ENCODE results near the gene TRIM44. TPM values are rescaled to one million over a fixed set of nuclear protein-coding genes. Genes with fewer than 3 reads are reported as not detected.

The TRIM44 gene
- total and polyA plus RNA-seq, 5 donors, result 8.7 to 54.2 (median 41.2) TPM

DNA sequence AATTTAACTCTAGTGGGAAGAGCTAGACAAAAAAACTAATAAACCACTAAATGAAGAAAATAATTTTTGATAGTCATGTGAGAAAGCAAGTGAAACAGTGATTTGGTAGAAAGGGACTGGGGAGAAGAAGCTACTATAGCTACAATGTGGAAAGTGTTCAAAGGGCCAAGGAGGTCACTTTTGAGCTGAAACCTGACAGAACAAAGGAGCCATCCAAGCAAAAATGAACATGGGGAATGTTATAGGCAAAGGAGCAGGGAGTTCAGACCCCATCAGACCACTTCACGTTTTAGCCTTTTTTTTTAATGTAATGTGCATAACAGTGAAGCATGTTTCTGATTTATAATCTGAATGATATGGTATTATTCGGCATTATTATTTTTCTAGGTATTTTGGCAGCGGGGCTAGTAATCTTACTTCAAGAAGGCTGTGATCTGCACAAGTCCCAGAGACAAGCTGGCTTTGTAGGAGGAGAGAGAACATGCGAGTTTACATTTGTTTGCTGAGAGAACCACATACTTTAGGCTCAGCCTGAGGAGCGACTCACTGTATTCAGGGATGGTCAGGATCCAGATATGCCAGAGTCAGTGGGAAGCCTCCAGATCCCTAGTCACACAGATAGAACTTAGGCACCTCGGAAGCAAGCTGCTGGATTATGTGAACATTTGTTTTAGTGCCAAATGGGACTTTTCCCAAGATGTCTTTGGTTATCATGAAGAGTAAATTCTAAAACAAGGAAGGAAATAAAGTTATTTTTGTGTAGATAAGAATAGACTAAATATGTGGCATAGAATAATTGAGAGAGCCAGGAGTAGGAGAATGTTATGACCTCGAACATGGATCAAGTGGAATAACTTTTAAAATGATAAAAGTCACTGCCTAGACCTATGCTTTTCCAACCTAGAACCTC is 118.6 kb downstream of the TRIM44 start:
- intact Hi-C loops (cut with DNase I), result no loop called here
- H3K27ac ChIP-seq (ENCODE audit: low read length), result no peak overlapping the region
- no peaks in the 10 kb centered on the region for H3K27me3 ChIP-seq (ENCODE audit: control insufficient read depth, insufficient read depth)
- DNase-seq (no peak), ATAC-seq (peak in 1 of 2 donors; percentile 32)
- H3K4me3 ChIP-seq (ENCODE audit: low read length), result no peak overlapping the region
- WGBS, result 55% methylated on average over 7 of the region's 7 CpGs
- H3K4me1 ChIP-seq (ENCODE audit: control insufficient read depth, insufficient read depth, low read length), result peaks cover 3% of the 10 kb centered on the region
- no peaks in the 10 kb centered on the region for H3K9me3 ChIP-seq (ENCODE audit: control insufficient read depth, low read length)

DNA sequence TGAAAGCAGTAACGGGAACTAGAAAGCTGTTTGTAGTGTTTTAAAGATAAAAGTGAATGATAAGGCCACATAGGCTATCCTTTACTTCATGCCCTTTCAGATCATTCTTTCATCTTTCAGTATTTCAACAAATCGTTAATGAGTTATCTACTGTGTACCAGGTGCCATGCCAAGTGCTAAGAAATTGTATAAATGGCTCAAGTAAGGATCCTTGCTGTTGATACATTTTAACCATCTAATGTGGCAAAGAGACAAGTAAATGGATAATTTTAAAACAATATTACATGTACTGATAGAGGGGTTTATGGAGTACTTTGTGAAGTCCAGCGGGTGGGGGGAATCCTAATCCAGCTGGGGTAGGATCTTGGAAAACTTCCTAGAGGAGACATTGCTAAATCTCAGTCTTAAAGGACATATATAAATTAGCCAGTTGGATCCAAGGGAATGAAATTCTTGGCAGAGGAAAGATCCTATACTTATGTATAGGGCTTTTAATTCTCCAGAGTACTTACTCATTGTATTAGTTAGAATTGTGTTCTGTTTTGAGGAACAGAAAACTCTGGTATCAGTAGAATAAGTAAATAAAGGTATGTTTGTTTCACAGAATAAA is 119.4 kb downstream of the TRIM44 start:
- Histone ChIP-seq H3K27me3 (ENCODE audit: control insufficient read depth, insufficient read depth) (no peaks in the 10 kb centered on the region), H3K27ac (ENCODE audit: low read length) (no peak overlapping the region), H3K4me1 (ENCODE audit: control insufficient read depth, insufficient read depth, low read length) (peaks cover 7% of the 10 kb centered on the region), H3K4me3 (ENCODE audit: low read length) (no peak overlapping the region), H3K9me3 (ENCODE audit: control insufficient read depth, low read length) (no peaks in the 10 kb centered on the region)
- ATAC-seq (no peak), DNase-seq (no peak)
- WGBS, result 72% methylated on average over 3 of the region's 3 CpGs
- intact Hi-C loops (cut with DNase I), result no loop called here

DNA sequence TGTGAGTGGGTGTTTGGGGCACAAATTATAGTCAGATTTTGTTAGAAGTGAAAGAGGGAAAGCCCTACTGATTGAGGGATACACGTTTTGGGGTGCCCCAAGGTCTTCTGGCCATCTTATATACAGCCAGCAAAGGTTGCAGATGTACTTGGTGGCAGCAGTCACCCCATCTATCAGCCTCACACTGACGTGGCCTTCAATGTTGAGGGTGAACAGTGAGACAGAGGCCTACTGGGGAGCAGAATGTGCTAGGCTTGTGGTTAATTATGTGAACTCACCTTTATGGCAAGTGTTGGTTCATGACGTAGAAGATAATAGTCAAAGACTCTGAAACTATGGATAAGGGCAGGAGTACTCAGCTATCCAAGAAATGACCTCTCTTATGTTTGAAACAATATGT is 121.2 kb downstream of the TRIM44 start:
- ATAC-seq (no peak), DNase-seq (no peak)
- Histone ChIP-seq H3K27me3 (ENCODE audit: control insufficient read depth, insufficient read depth) (no peaks in the 10 kb centered on the region), H3K4me3 (ENCODE audit: low read length) (no peak overlapping the region), H3K27ac (ENCODE audit: low read length) (no peak overlapping the region), H3K9me3 (ENCODE audit: control insufficient read depth, low read length) (no peaks in the 10 kb centered on the region), H3K4me1 (ENCODE audit: control insufficient read depth, insufficient read depth, low read length) (peaks cover 14% of the 10 kb centered on the region)
- WGBS, result 89% methylated on average over 3 of the region's 3 CpGs
- intact Hi-C loops (cut with DNase I), result no loop called here

DNA sequence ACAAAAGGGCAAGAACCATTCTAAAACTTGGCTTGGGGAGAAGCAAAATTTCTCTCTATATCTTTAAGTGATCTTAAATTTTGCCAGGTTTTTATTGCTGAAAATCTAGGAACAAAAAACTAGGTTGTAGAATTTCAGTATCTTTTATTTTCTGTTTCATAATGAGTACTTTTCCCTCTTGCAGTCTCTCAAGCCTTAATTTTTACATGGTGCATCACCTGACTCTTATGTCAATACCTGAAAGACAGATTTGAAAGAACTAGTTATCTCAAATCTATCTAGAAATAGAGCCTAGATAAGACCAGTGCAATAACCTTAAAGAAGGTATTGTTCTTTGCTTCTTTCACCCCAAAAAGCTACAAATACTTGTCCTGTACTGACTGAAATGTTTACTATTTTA is 122.1 kb downstream of the TRIM44 start:
- Histone ChIP-seq H3K27ac (ENCODE audit: low read length) (no peak overlapping the region), H3K27me3 (ENCODE audit: control insufficient read depth, insufficient read depth) (no peaks in the 10 kb centered on the region), H3K9me3 (ENCODE audit: control insufficient read depth, low read length) (no peaks in the 10 kb centered on the region), H3K4me3 (ENCODE audit: low read length) (no peak overlapping the region), H3K4me1 (ENCODE audit: control insufficient read depth, insufficient read depth, low read length) (peaks cover 14% of the 10 kb centered on the region)
- intact Hi-C loops (cut with DNase I), result no loop called here
- ATAC-seq (no peak), DNase-seq (no peak)

DNA sequence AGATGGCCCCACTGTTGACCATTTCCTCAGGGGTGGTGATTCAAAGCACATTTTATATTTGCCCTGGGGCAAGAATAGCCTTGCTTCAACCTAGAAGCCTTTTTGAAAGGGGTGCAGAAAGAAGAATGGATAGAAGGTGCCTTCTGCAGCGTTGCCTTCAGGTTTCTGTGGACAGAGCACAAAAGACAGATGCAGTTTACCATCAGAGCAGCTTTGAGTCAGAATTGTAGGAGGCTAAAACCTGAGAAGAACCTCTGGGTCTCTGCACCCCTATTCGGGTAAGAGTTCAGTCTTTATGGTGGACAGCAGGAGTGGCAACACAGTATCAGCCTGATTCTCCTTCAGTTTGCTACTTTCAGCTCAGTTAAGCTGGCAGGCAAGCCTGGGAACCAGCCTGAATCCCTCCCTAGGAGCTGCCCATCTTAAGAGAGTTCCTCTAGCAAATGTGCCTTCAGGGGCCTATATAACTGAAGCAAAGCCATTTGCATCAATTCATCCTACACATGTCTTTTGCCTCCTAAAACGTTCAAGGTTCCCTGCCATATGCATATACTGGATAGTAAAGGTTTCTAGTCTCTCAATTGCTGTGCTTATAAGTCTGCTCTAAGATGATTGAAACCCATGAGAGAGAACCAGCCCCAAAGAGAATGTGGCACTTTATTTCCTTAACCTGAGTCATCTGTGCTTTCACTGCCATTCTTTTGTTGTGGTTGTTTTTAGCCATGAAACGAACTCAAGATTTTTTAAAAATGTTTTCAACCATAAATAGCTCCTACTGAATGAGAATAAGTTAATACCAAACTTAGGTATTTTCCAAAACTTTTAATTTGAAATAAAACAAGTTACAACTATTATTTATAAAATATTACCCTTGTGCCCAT is 123.0 kb downstream of the TRIM44 start:
- WGBS, result 78% methylated on average over 4 of the region's 4 CpGs
- Histone ChIP-seq H3K4me1 (ENCODE audit: control insufficient read depth, insufficient read depth, low read length) (peaks cover 14% of the 10 kb centered on the region), H3K27ac (ENCODE audit: low read length) (no peak overlapping the region), H3K27me3 (ENCODE audit: control insufficient read depth, insufficient read depth) (no peaks in the 10 kb centered on the region), H3K4me3 (ENCODE audit: low read length) (no peak overlapping the region), H3K9me3 (ENCODE audit: control insufficient read depth, low read length) (no peaks in the 10 kb centered on the region)
- ATAC-seq (no peak), DNase-seq (no peak)
- intact Hi-C loops (cut with DNase I), result no loop called here

DNA sequence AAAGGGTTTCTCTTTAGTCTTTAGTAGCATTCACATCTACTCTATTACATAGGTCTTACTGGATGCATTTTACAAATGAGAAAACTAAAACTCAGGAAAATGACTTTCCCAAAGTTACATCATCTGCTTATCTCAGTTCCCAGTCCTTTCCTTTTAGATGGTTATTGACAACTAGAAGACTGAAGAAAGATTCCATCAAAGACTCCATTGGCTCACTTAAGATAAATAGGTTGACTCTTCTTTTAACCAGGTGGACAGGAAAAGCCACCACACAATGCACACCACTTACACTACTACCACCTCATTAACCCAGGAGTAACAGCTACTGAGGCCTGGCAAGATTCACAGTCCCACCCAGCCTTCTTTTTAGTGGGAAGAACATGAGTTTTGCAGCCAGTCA is 123.6 kb downstream of the TRIM44 start:
- ATAC-seq, result no peak
- Histone ChIP-seq H3K4me1 (ENCODE audit: control insufficient read depth, insufficient read depth, low read length) (peaks cover 13% of the 10 kb centered on the region), H3K27ac (ENCODE audit: low read length) (no peak overlapping the region), H3K4me3 (ENCODE audit: low read length) (no peak overlapping the region), H3K9me3 (ENCODE audit: control insufficient read depth, low read length) (no peaks in the 10 kb centered on the region), H3K27me3 (ENCODE audit: control insufficient read depth, insufficient read depth) (no peaks in the 10 kb centered on the region)
- DNase-seq, result no peak
- intact Hi-C loops (cut with DNase I), result no loop called here

DNA sequence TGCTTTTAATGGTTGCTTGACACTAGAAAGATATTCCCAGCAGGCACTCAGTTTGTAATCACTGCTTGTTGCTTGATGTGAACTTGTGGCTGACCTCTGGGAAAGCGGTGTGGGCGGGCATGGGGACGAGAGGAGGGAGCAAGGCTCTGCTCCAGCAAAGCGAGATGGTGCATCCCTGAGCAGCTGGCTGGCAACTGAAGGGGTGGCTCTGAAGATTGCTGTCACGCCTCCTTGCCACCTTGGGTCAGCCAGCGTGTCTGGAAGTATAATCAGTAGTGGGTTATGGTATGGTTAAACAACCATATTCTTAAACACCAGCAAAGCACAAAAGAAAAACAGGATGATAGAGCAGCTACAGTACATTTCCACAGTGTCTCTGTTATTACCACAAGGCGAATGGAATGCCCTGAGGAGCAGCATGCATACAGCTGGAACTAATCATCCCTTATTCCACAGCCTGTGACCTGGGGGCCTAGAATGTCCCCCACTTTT is 124.5 kb downstream of the TRIM44 start:
- Histone ChIP-seq H3K9me3 (ENCODE audit: control insufficient read depth, low read length) (no peaks in the 10 kb centered on the region), H3K27ac (ENCODE audit: low read length) (no peak overlapping the region), H3K4me3 (ENCODE audit: low read length) (no peak overlapping the region), H3K4me1 (ENCODE audit: control insufficient read depth, insufficient read depth, low read length) (peaks cover 11% of the 10 kb centered on the region), H3K27me3 (ENCODE audit: control insufficient read depth, insufficient read depth) (no peaks in the 10 kb centered on the region)
- peak in 2 of 3 donors; percentile 44 to 53 for DNase-seq
- intact Hi-C loops (cut with DNase I), result no loop called here
- 53% methylated on average over 7 of the region's 7 CpGs for WGBS
- ATAC-seq, result no peak

DNA sequence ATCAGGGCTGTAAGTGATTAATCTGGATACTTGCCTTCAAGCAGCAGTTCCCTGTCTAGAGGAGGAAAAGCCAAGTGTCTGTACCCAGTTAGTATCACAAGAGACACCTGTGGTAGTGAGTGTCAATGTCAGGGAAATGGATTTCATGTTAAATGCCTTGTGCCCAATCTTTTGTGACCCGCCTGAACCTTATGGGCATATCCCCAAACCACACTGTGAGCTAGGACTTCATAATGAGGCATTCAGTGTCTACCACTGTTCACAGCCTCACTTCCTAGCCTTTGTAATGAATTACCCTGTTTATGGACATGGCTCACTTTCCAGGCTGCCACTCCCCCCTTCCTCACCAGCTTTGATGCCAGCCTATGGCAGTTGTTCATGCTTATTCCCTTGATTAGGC is 125.1 kb downstream of the TRIM44 start:
- Histone ChIP-seq H3K4me1 (ENCODE audit: control insufficient read depth, insufficient read depth, low read length) (peaks cover 11% of the 10 kb centered on the region), H3K27ac (ENCODE audit: low read length) (no peak overlapping the region), H3K4me3 (ENCODE audit: low read length) (no peak overlapping the region), H3K27me3 (ENCODE audit: control insufficient read depth, insufficient read depth) (no peaks in the 10 kb centered on the region), H3K9me3 (ENCODE audit: control insufficient read depth, low read length) (no peaks in the 10 kb centered on the region)
- intact Hi-C loops (cut with DNase I), result no loop called here
- ATAC-seq (no peak), DNase-seq (no peak)
- WGBS, result 96% methylated on average over 1 of the region's 1 CpG

DNA sequence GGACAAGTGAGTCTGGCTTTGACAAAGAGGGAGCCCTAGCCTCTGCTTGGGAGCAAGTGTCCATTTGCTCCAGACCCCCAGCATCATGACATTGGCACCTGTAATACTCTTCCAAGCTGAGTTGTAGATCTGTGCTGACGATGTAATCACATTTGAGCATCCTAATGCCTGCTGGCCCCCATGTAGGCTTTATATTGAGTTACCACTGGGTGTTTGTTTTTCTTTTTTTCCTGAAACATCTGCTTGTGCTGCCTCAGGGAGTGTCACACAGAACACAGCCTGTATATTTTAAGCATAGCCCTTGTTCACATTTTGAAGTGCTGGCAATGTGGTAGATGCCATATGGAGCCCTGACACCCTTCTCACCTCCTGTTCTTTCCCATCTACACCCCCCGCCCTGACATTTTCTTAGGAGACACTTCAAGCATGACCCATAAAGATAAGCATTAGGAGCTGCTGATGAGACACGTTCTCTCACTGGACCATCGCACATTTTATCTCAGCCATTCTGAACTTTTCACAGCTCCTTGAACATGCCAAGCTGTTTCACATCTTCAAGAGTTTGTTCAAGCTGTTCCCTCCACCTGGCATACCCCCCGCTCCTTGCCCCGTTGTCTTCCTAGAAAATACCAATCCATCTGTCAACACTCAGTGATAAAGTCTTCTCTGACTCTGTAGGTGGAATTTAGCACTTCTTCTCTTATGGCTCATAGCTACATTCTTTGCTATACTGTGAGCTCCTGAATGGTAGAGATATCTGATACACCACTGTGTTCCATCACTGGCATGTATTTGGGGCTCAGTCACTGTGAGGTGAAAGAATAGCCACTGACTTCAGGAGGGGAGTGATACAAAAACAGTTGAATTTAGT is 128.7 kb downstream of the TRIM44 start:
- 51% methylated on average over 6 of the region's 6 CpGs for WGBS
- intact Hi-C loops (cut with DNase I), result no loop called here
- no peaks in the 10 kb centered on the region for H3K27me3 ChIP-seq (ENCODE audit: control insufficient read depth, insufficient read depth)
- DNase-seq (peak in 1 of 3 donors; percentile 26), ATAC-seq (peak; percentile 65 to 85)
- no peak overlapping the region for H3K4me3 ChIP-seq (ENCODE audit: low read length)
- H3K9me3 ChIP-seq (ENCODE audit: control insufficient read depth, low read length), result no peaks in the 10 kb centered on the region
- H3K27ac ChIP-seq (ENCODE audit: low read length), result no peak overlapping the region
- peaks cover 11% of the 10 kb centered on the region for H3K4me1 ChIP-seq (ENCODE audit: control insufficient read depth, insufficient read depth, low read length)

DNA sequence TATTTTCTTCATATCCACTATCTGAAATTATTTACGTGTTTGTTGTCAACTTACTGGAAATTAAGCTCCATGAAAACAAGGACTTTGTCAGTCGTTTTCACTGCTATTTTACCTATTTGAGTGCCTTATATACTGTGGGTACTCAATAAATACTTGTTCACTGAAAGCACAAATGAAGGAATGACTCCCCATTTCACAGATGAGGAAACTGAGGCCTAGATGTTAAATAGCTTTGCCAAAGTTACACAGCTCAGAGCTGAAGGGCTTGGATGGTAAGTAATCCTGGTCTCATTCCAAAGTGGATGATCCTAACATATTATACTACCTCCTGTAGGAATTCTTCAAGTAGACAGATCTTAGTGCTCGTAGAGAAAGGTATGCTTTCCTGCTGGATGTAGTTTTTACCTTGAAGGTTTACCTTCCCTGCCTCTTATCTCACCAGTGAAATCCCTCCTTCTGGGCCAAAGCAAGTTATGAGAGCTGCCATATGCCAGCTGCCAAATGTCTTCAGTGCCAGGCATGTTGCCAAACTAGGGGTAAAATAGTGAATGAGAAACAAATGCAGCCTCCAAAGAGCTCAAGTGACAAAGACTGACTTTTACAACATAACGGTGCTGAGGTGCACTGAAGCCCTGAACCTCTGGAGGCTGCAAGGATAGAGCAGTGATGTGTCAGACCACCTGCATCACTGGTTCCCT is 129.7 kb downstream of the TRIM44 start:
- H3K27me3 ChIP-seq (ENCODE audit: control insufficient read depth, insufficient read depth), result no peaks in the 10 kb centered on the region
- peaks cover 7% of the 10 kb centered on the region for H3K4me1 ChIP-seq (ENCODE audit: control insufficient read depth, insufficient read depth, low read length)
- H3K27ac ChIP-seq (ENCODE audit: low read length), result no peak overlapping the region
- DNase-seq, result peak in 1 of 3 donors; percentile 43
- no peak overlapping the region for H3K4me3 ChIP-seq (ENCODE audit: low read length)
- intact Hi-C loops (cut with DNase I), result no loop called here
- no peak for ATAC-seq
- WGBS, result 85% methylated on average over 4 of the region's 4 CpGs
- no peaks in the 10 kb centered on the region for H3K9me3 ChIP-seq (ENCODE audit: control insufficient read depth, low read length)

Data from right cardiac atrium (tissue), 5 donors.